WTC11 (cell line): ENCODE measurements around the gene GIMAP8. TPM values are rescaled to one million over a fixed set of nuclear protein-coding genes. Genes with fewer than 3 reads are reported as not detected.

Source experiments
- ATAC-seq: fragments of 200-7000 bp; cut with Tn5 transposase; 2 replicates; pipeline ENCODE4 v1.10.0; 2021; ENCODE audit warnings: mild to moderate bottlenecking, moderate library complexity
- CTCF ChIA-PET: fragments of 300-600 bp; sonication (Branson Sonifier 250); formaldehyde crosslinking; loops from one replicate; lab custom pipeline; 2021; ENCODE audit warnings: antibody characterized with exemption; lab: Charles Lee
- POLR2A ChIA-PET: fragments of 350-600 bp; sonication (Branson Sonifier 250); formaldehyde crosslinking; loops from one replicate; lab custom pipeline; 2021; ENCODE audit warnings: antibody characterized with exemption; lab: Charles Lee
- DNase-seq: peaks from one replicate; pipeline ENCODE4 v3.0.0; 2021; ENCODE audit warnings: low spot score
- H3K27ac Mint-ChIP-seq: 2 replicates; pipeline ENCODE4 v1.8.0; 2021; ENCODE audit warnings: mixed read lengths
- H3K27me3 Mint-ChIP-seq: 2 replicates; pipeline ENCODE4 v1.8.0; 2021; ENCODE audit warnings: low read depth, mild to moderate bottlenecking, moderate library complexity, mixed read lengths
- H3K36me3 Mint-ChIP-seq: 2 replicates; pipeline ENCODE4 v1.8.0; 2021; ENCODE audit warnings: mixed read lengths
- H3K4me1 Mint-ChIP-seq: 2 replicates; pipeline ENCODE4 v1.8.0; 2022; ENCODE audit warnings: mixed read lengths
- H3K4me3 Mint-ChIP-seq: 2 replicates; pipeline ENCODE4 v1.8.0; 2021; ENCODE audit warnings: mild to moderate bottlenecking, moderate library complexity, mixed read lengths
- H3K9me3 Mint-ChIP-seq: 2 replicates; pipeline ENCODE4 v1.8.0; 2021; ENCODE audit warnings: mixed read lengths
- ATF3 ChIP-seq: sonication (generic); formaldehyde crosslinking; conservative IDR thresholded peaks from 2 replicates; pipeline ENCODE4 v1.8.1; 2022; ENCODE audit warnings: mild to moderate bottlenecking, missing genetic modification reagents
- ATF6 ChIP-seq: sonication (generic); formaldehyde crosslinking; IDR thresholded peaks from 2 replicates; pipeline ENCODE4 v1.8.1; 2023; ENCODE audit warnings: mild to moderate bottlenecking, missing genetic modification reagents
- E2F1 ChIP-seq: sonication (generic); formaldehyde crosslinking; IDR thresholded peaks from 2 replicates; pipeline ENCODE4 v1.8.0; 2022; ENCODE audit warnings: mild to moderate bottlenecking, missing genetic modification reagents
- ERG ChIP-seq: fragments of 250-450 bp; sonication (Bioruptor Pico); IDR thresholded peaks from 2 replicates; pipeline ENCODE4 v1.8.0; 2021; ENCODE audit warnings: mild to moderate bottlenecking
- ETV6 ChIP-seq: sonication (generic); formaldehyde crosslinking; IDR thresholded peaks from 2 replicates; pipeline ENCODE4 v1.8.1; 2022; ENCODE audit warnings: mild to moderate bottlenecking, missing genetic modification reagents
- GTF2I ChIP-seq: fragments of 250-450 bp; sonication (Bioruptor Pico); conservative IDR thresholded peaks from 2 replicates; pipeline ENCODE4 v1.4.0; 2021; ENCODE audit warnings: mild to moderate bottlenecking
- IRF2 ChIP-seq: sonication (generic); formaldehyde crosslinking; IDR thresholded peaks from 2 replicates; pipeline ENCODE4 v1.8.0; 2022; ENCODE audit warnings: low read depth, missing genetic modification reagents, borderline replicate concordance
- JAZF1 ChIP-seq: fragments of 250-450 bp; sonication (Bioruptor Pico); IDR thresholded peaks from 2 replicates; pipeline ENCODE4 v1.9.0; 2021; ENCODE audit warnings: moderate library complexity, mild to moderate bottlenecking, inconsistent platforms
- JUN ChIP-seq: sonication (generic); formaldehyde crosslinking; IDR thresholded peaks from 2 replicates; pipeline ENCODE4 v1.8.0; 2023; ENCODE audit warnings: mild to moderate bottlenecking, missing genetic modification reagents
- MYBL2 ChIP-seq: sonication (generic); formaldehyde crosslinking; IDR thresholded peaks from 2 replicates; pipeline ENCODE4 v1.8.1; 2023; ENCODE audit warnings: mild to moderate bottlenecking, moderate library complexity, missing genetic modification reagents
- NFATC4 ChIP-seq: fragments of 250-450 bp; sonication (Bioruptor Pico); IDR thresholded peaks from 2 replicates; pipeline ENCODE4 v1.9.0; 2021; ENCODE audit warnings: mild to moderate bottlenecking
- NFYB ChIP-seq: sonication (generic); formaldehyde crosslinking; conservative IDR thresholded peaks from 2 replicates; pipeline ENCODE4 v1.8.0; 2022; ENCODE audit warnings: low read depth, missing genetic modification reagents
- NR1H2 ChIP-seq: sonication (generic); formaldehyde crosslinking; IDR thresholded peaks from 2 replicates; pipeline ENCODE4 v1.9.0; 2021; ENCODE audit warnings: mild to moderate bottlenecking, moderate library complexity, missing genetic modification reagents
- RORB ChIP-seq: fragments of 250-450 bp; sonication (Bioruptor Pico); IDR thresholded peaks from 2 replicates; pipeline ENCODE4 v1.9.0; 2021; ENCODE audit warnings: mild to moderate bottlenecking
- SMAD4 ChIP-seq: sonication (generic); formaldehyde crosslinking; IDR thresholded peaks from 2 replicates; pipeline ENCODE4 v1.8.0; 2022; ENCODE audit warnings: mild to moderate bottlenecking, missing genetic modification reagents
- SOX15 ChIP-seq: fragments of 250-450 bp; sonication (Bioruptor Pico); IDR thresholded peaks from 2 replicates; pipeline ENCODE4 v1.9.0; 2021; ENCODE audit warnings: mild to moderate bottlenecking
- USF2 ChIP-seq: sonication (generic); formaldehyde crosslinking; IDR thresholded peaks from 2 replicates; pipeline ENCODE4 v1.8.1; 2023; ENCODE audit warnings: mild to moderate bottlenecking, missing genetic modification reagents, moderate library complexity
- ZNF121 ChIP-seq: sonication (generic); formaldehyde crosslinking; IDR thresholded peaks from 2 replicates; pipeline ENCODE4 v1.8.0; 2023; ENCODE audit warnings: missing genetic modification reagents
- ZNF263 ChIP-seq: sonication (generic); formaldehyde crosslinking; IDR thresholded peaks from 2 replicates; pipeline ENCODE4 v1.8.1; 2022; ENCODE audit warnings: low read depth, mild to moderate bottlenecking, moderate library complexity, missing genetic modification reagents
- ZNF416 ChIP-seq: fragments of 250-450 bp; sonication (Bioruptor Pico); IDR thresholded peaks from 2 replicates; pipeline ENCODE4 v1.9.0; 2021; ENCODE audit warnings: mild to moderate bottlenecking, inconsistent platforms
- ZNF671 ChIP-seq: fragments of 250-450 bp; sonication (Bioruptor Pico); IDR thresholded peaks from 2 replicates; pipeline ENCODE4 v1.8.0; 2021; ENCODE audit warnings: mild to moderate bottlenecking
- total RNA-seq: library from RNA; stranded (reverse); gene quantifications from 3 replicates; pipeline ENCODE4 v1.2.3, GENCODE V29; 2021

Gene GIMAP8
- total RNA-seq, 1 experiment from 2014 or later = 0.09 TPM

GRCh38 chr7:150463461-150463860 is 13.0 kb downstream of the GIMAP8 start (continued):
- no peak for TF ChIP-seq ZNF121 (CRISPR knock-in tag)
- TF ChIP-seq JUN (CRISPR knock-in tag) = no peak
- no peak for TF ChIP-seq RORB (CRISPR knock-in tag)

GRCh38 chr7:150464962-150465361 is 14.5 kb downstream of the GIMAP8 start:
- no peak overlapping the region for H3K4me3 Mint-ChIP-seq
- no peak overlapping the region for H3K27ac Mint-ChIP-seq
- no peak for ATAC-seq
- TF ChIP-seq SOX15 (CRISPR knock-in tag) (no peak), RORB (CRISPR knock-in tag) (no peak), ZNF121 (CRISPR knock-in tag) (no peak), ZNF263 (CRISPR knock-in tag) (no peak), NFATC4 (no peak), JAZF1 (CRISPR knock-in tag) (no peak), E2F1 (CRISPR knock-in tag) (no peak), NR1H2 (no peak), ERG (CRISPR knock-in tag) (no peak)
- TF ChIP-seq, all 79 proteins: peak for 0
- peaks cover 33% of the 10 kb centered on the region for H3K9me3 Mint-ChIP-seq
- peaks cover 37% of the 10 kb centered on the region for H3K27me3 Mint-ChIP-seq
- ChIA-PET POLR2A (no interaction called here), CTCF (interaction anchor here (1.8 kb wide), 1 partner anchor 16 kb away, joined by 6 read pairs; no protein-coding TSS in a partner anchor)
- no peaks in the 10 kb centered on the region for H3K4me1 Mint-ChIP-seq
- H3K36me3 Mint-ChIP-seq = peaks cover 11% of the 10 kb centered on the region; the same call in 1 of the 2 replicates
- no peak for DNase-seq

GRCh38 chr7:150465414-150465813 is 15.0 kb downstream of the GIMAP8 start:
- TF ChIP-seq ATF3 (CRISPR knock-in tag) (no peak), RORB (CRISPR knock-in tag) (no peak), GTF2I (CRISPR knock-in tag) (no peak), IRF2 (CRISPR knock-in tag) (no peak), NFYB (CRISPR knock-in tag) (no peak)
- no peak for DNase-seq
- ChIA-PET CTCF (interaction anchor here (1.8 kb wide), 1 partner anchor 17 kb away, joined by 6 read pairs; no protein-coding TSS in a partner anchor), POLR2A (no interaction called here)
- Mint-ChIP-seq H3K9me3 (peaks cover 30% of the 10 kb centered on the region), H3K36me3 (peaks cover 11% of the 10 kb centered on the region; the same call in 1 of the 2 replicates), H3K27ac (no peak overlapping the region), H3K4me1 (no peaks in the 10 kb centered on the region), H3K27me3 (peaks cover 37% of the 10 kb centered on the region), H3K4me3 (no peak overlapping the region)
- no peak for ATAC-seq

GRCh38 chr7:150466477-150466876 is 16.0 kb downstream of the GIMAP8 start:
- Mint-ChIP-seq H3K9me3 (peaks cover 19% of the 10 kb centered on the region), H3K27ac (no peak overlapping the region), H3K36me3 (peaks cover 11% of the 10 kb centered on the region; the same call in 1 of the 2 replicates), H3K27me3 (peaks cover 37% of the 10 kb centered on the region), H3K4me3 (no peak overlapping the region), H3K4me1 (no peaks in the 10 kb centered on the region)
- ChIA-PET POLR2A (no interaction called here), CTCF (interaction anchor here (1.5 to 1.8 kb wide), 3 partner anchors 15 to 552 kb away, joined by 3 to 6 read pairs (median 3); no protein-coding TSS in a partner anchor)
- DNase-seq (no peak), ATAC-seq (no peak)
- no peak for TF ChIP-seq ERG (CRISPR knock-in tag)
- no peak for TF ChIP-seq ETV6 (CRISPR knock-in tag)
- TF ChIP-seq MYBL2 (CRISPR knock-in tag) = no peak
- TF ChIP-seq USF2 (CRISPR knock-in tag) = no peak
- TF ChIP-seq SMAD4 = no peak
- no peak for TF ChIP-seq ATF6 (CRISPR knock-in tag)
- no peak for TF ChIP-seq ZNF671 (CRISPR knock-in tag)
- no peak for TF ChIP-seq ZNF416
